Spleen (tissue), 11 donors: Measurements from ENCODE around the gene NR2F6. TPM values are rescaled to one million over a fixed set of nuclear protein-coding genes. Genes with fewer than 3 reads are reported as not detected.

Experiments used
- DNase-seq: peaks from one replicate; pipeline ENCODE4 v3.0.0-alpha.2; 2020
- H3K27ac ChIP-seq, 8 donors: fragments of 200-600 bp; sonication (generic) in 7 of 8; 1 replicate in 4 of 8; 2 replicates in 4 of 8; pipeline versions ENCODE4 v1.5.0 to v1.8.0; 2016 to 2021; ENCODE audit warnings: inconsistent platforms in 4 of 8, mild to moderate bottlenecking in 4 of 8, moderate library complexity in 1 of 8
- H3K27me3 ChIP-seq, 7 donors: fragments of 200-600 bp; sonication (generic) in 6 of 7; replicated peaks in 1 of 7; 1 replicate in 4 of 7; 2 replicates in 3 of 7; pipeline versions ENCODE4 v1.5.0 to v1.8.0; 2016 to 2021; ENCODE audit warnings: inconsistent platforms in 3 of 7, mild to moderate bottlenecking in 1 of 7
- H3K36me3 ChIP-seq, 6 donors: fragments of 200-600 bp; sonication (generic) in 5 of 6; 1 replicate in 4 of 6; 2 replicates in 2 of 6; pipeline versions ENCODE4 v1.5.0 to v1.8.0; 2016 to 2021; ENCODE audit warnings: inconsistent platforms in 2 of 6
- H3K4me1 ChIP-seq, 6 donors: fragments of 200-600 bp; sonication (generic) in 5 of 6; 1 replicate in 3 of 6; 2 replicates in 3 of 6; pipeline versions ENCODE4 v1.5.0 to v1.8.0; 2016 to 2021; ENCODE audit warnings: inconsistent platforms in 3 of 6
- H3K4me3 ChIP-seq, 8 donors: fragments of 200-600 bp; sonication (generic) in 7 of 8; 1 replicate in 4 of 8; 2 replicates in 4 of 8; pipeline versions ENCODE4 v1.5.0 to v1.8.0; 2016 to 2021; ENCODE audit warnings: inconsistent platforms in 4 of 8, mild to moderate bottlenecking in 4 of 8, moderate library complexity in 2 of 8
- H3K9me3 ChIP-seq, 8 donors: fragments of 200-600 bp; sonication (generic) in 7 of 8; 1 replicate in 4 of 8; 2 replicates in 4 of 8; pipeline versions ENCODE4 v1.5.0 to v1.8.0; 2016 to 2021; ENCODE audit warnings: inconsistent platforms in 4 of 8
- POLR2A ChIP-seq, 3 donors: fragments of 450-650 bp; IDR thresholded peaks; one replicate each; pipeline ENCODE4 v1.5.1; 2017; ENCODE audit warnings: antibody characterized with exemption in 3 of 3, mild to moderate bottlenecking in 1 of 3
- POLR2AphosphoS5 ChIP-seq, 3 donors: sonication (generic); formaldehyde crosslinking; IDR thresholded peaks; one replicate each; pipeline ENCODE4 v1.5.1; 2017; ENCODE audit warnings: antibody characterized with exemption in 3 of 3
- WGBS, 5 donors: extraction: QIAGEN DNeasy Blood & Tissue Kit in 3 of 5; methylation state at CpG; one replicate each; pipeline versions ENCODE4 v1.1.5 to v1.1.7; 2013 to 2018; 5-methylcytosine and 5-hydroxymethylcytosine counted together
- intact Hi-C: fragments of 100-400 bp; cut with DNase I; formaldehyde crosslinking; loops from one replicate; pipeline ENCODE4 v1.15.0; 2023; ENCODE audit warnings: low total_unique reads
- polyA plus RNA-seq, 3 donors: library from polyadenylated mRNA; stranded (reverse); fragments of 200-250 nt; gene quantifications; one replicate each; pipeline ENCODE4 v1.2.1, GENCODE V29; 2013
- total RNA-seq, 7 donors: library from RNA; depleted of rRNA in 3 of 7; stranded (reverse); fragments of >200 nt in 3 of 7; fragmentation: NEBNext Ultra II Directional in 4 of 7; extraction: Animal tissue kit (Norgen Biotek cat#: 25700) in 4 of 7; gene quantifications; one replicate each; pipeline versions ENCODE4 v1.1.0 to v1.2.1, GENCODE V29; 2016 to 2021
- TF ChIP-seq, protein P1 (sequence below), 11 experiments: fragments of 200-600 bp in 7 of 11; fragments of 450-650 bp in 4 of 11; sonication (generic) in 4 of 11; IDR thresholded peaks in 8 of 11; conservative IDR thresholded peaks in 3 of 11; 1 replicate in 7 of 11; 2 replicates in 4 of 11; pipeline versions ENCODE4 v1.4.0 to v1.8.0; 2016 to 2021; ENCODE audit warnings: antibody characterized with exemption in 11 of 11, inconsistent platforms in 4 of 11, mild to moderate bottlenecking in 1 of 11
- donor health status: healthy with polysubstance abuse.
- donor health status: DM: no; HTN: no; CAD: no; lungs with moderate emphysema.
- donor health status: DM: no; HTN: no; CAD: no.
- donor health status: Bipolar disorder and iron deficiency.
- donor health status: healthy.
- donor health status: DM: no; HTN: no; CAD: no.
- donor health status: DM: yes; HTN: yes; CAD: no.

The NR2F6 gene
- total and polyA plus RNA-seq, 10 donors = 6.6 to 15.0 (median 13.0) TPM

- no peaks in the 10 kb centered on the region for H3K4me1 ChIP-seq
- H3K27ac ChIP-seq = no peak overlapping the region
- no peaks in the 10 kb centered on the region for H3K9me3 ChIP-seq
- 87 to 94% (median 91%) methylated on average over 16 of the region's 16 CpGs for WGBS, 5 donors
- H3K36me3 ChIP-seq = peaks cover 9 to 100% (median 92%) of the 10 kb centered on the region in 6 donors
- no peaks in the 10 kb centered on the region for H3K27me3 ChIP-seq
- intact Hi-C loops = no loop called here
- no peak for DNase-seq
- TF ChIP-seq POLR2A (IDR thresholded peaks at IDR 0.05) (no peak), POLR2AphosphoS5 (IDR thresholded peaks at IDR 0.05) (peak in 1 of 3 donors; percentile 43)
- TF ChIP-seq, protein P1, sequence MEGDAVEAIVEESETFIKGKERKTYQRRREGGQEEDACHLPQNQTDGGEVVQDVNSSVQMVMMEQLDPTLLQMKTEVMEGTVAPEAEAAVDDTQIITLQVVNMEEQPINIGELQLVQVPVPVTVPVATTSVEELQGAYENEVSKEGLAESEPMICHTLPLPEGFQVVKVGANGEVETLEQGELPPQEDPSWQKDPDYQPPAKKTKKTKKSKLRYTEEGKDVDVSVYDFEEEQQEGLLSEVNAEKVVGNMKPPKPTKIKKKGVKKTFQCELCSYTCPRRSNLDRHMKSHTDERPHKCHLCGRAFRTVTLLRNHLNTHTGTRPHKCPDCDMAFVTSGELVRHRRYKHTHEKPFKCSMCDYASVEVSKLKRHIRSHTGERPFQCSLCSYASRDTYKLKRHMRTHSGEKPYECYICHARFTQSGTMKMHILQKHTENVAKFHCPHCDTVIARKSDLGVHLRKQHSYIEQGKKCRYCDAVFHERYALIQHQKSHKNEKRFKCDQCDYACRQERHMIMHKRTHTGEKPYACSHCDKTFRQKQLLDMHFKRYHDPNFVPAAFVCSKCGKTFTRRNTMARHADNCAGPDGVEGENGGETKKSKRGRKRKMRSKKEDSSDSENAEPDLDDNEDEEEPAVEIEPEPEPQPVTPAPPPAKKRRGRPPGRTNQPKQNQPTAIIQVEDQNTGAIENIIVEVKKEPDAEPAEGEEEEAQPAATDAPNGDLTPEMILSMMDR (IDR thresholded peaks at IDR 0.05 in 8 of 11, conservative IDR thresholded peaks at IDR 0.05 in 3 of 11) = no peak
- no peak overlapping the region for H3K4me3 ChIP-seq
Measured at GRCh38 chr19:17197666-17198065, 48.1 kb downstream of the NR2F6 start.

GRCh38 chr19:17196610-17197009, 49.1 kb downstream of the NR2F6 start:
- H3K36me3 ChIP-seq = peaks cover 10 to 100% (median 92%) of the 10 kb centered on the region in 6 donors
- TF ChIP-seq POLR2A (IDR thresholded peaks at IDR 0.05) = no peak
- no peak for TF ChIP-seq POLR2AphosphoS5 (IDR thresholded peaks at IDR 0.05)
- TF ChIP-seq, protein P1 (IDR thresholded peaks at IDR 0.05 in 8 of 11, conservative IDR thresholded peaks at IDR 0.05 in 3 of 11) = no peak
- no peak for DNase-seq
- intact Hi-C loops = no loop called here
- H3K27me3 ChIP-seq = no peaks in the 10 kb centered on the region
- no peak overlapping the region for H3K27ac ChIP-seq
- 94 to 98% (median 98%) methylated on average over 7 of the region's 7 CpGs for WGBS, 5 donors
- H3K4me3 ChIP-seq = no peak overlapping the region
- H3K4me1 ChIP-seq = no peaks in the 10 kb centered on the region
- no peaks in the 10 kb centered on the region for H3K9me3 ChIP-seq

DNA sequence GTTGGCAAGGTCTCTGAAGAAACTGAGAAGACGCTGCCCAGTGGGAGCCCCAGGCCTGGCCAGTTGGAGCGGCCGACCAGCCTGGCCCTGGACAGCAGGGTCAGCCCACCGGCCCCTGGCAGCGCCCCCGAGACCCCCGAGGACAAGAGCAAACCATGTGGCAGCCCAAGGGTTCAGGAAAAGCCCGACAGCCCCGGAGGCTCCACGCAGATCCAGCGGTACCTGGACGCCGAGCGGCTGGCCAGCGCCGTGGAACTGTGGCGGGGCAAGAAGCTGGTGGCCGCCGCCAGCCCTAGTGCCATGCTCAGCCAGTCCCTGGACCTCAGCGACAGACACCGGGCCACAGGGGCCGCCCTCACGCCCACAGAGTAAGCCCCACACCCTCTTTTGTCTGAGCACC, 50.6 kb downstream of the NR2F6 start:
- Histone ChIP-seq H3K36me3 (peaks cover 15 to 100% (median 92%) of the 10 kb centered on the region in 6 donors), H3K4me1 (no peaks in the 10 kb centered on the region), H3K27ac (no peak overlapping the region), H3K4me3 (no peak overlapping the region), H3K9me3 (no peaks in the 10 kb centered on the region), H3K27me3 (no peaks in the 10 kb centered on the region)
- whole genome bisulfite sequencing, 5 donors = 96 to 98% (median 97%) methylated on average over 9 to 23 of the region's 23 CpGs
- TF ChIP-seq POLR2A (IDR thresholded peaks at IDR 0.05) (no peak), POLR2AphosphoS5 (IDR thresholded peaks at IDR 0.05) (no peak)
- TF ChIP-seq, protein P1 (IDR thresholded peaks at IDR 0.05 in 8 of 11, conservative IDR thresholded peaks at IDR 0.05 in 3 of 11) = no peak
- intact Hi-C loops = no loop called here
- DNase-seq = peak; percentile 48

GRCh38 chr19:17194608-17195007, 51.1 kb downstream of the NR2F6 start:
- Histone ChIP-seq H3K36me3 (peaks cover 15 to 100% (median 92%) of the 10 kb centered on the region in 6 donors), H3K4me1 (no peaks in the 10 kb centered on the region), H3K4me3 (no peak overlapping the region), H3K27ac (no peak overlapping the region), H3K27me3 (no peaks in the 10 kb centered on the region), H3K9me3 (no peaks in the 10 kb centered on the region)
- peak; percentile 39 for DNase-seq
- TF ChIP-seq, protein P1 (IDR thresholded peaks at IDR 0.05 in 8 of 11, conservative IDR thresholded peaks at IDR 0.05 in 3 of 11) = no peak
- peak in 2 of 3 donors; percentile 6 to 11 for TF ChIP-seq POLR2AphosphoS5 (IDR thresholded peaks at IDR 0.05)
- 96 to 98% (median 96%) methylated on average over 16 of the region's 16 CpGs for WGBS, 5 donors
- intact Hi-C loops = no loop called here
